ENCODE data around the gene TCIRG1. TPM values are rescaled to one million over a fixed set of nuclear protein-coding genes. Genes with fewer than 3 reads are reported as not detected.

Gene TCIRG1
- total RNA-seq, 1 experiment from 2014 or later: 51.1 TPM

DNA sequence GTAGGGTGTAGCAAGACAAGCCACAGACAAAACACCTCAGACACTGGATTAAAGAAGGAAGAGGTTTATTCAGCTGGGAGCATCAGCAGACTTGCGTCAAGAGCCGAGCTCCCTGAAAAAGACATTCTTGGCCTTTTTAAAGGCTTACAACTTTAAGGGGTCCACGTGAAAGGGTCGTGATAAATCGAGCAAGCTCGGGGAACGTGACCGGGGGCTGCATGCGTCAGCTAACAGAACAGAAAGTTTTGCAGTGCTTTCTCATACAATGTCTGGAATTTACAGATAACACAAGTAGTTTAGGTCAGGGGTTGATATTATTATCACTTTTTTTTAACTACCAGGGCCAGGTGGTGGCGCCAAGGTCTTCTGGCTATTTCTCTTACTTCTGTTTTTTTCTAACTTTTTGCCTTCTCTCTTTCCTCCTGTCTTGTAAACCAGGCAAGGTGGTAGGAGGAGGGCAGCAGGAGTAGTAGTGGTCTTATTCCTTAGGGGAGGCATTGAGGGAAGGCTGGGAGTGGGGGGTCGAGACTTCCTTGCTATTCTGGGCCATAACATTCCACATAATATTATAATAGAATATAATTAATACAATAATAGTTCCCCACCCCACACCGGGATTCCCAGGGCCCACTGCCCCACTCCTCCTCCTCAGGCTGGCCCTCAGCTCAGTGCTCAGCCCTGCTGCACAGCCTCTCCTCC is 29.3 kb upstream of the TCIRG1 start:
- no peaks in the 10 kb centered on the region; the same call in 1 of the 2 replicates for H3K27me3 Mint-ChIP-seq (ENCODE audit: low read depth)
- no peaks in the 10 kb centered on the region for H3K9me3 Mint-ChIP-seq
- TF ChIP-seq SMAD3 (CRISPR knock-in tag; IDR thresholded peaks at IDR 0.05; ENCODE audit: borderline replicate concordance) (no peak), ZBTB21 (CRISPR knock-in tag; IDR thresholded peaks at IDR 0.05; ENCODE audit: borderline replicate concordance) (no peak), NR2C2 (CRISPR knock-in tag; IDR thresholded peaks at IDR 0.05) (no peak), GABPB1 (CRISPR knock-in tag; IDR thresholded peaks at IDR 0.05) (no peak), ETV6 (CRISPR knock-in tag; IDR thresholded peaks at IDR 0.05) (no peak), FOXP1 (CRISPR knock-in tag; IDR thresholded peaks at IDR 0.05; ENCODE audit: borderline replicate concordance) (no peak), TEAD4 (CRISPR knock-in tag; IDR thresholded peaks at IDR 0.05) (no peak), NFATC4 (CRISPR knock-in tag; IDR thresholded peaks at IDR 0.05) (no peak), FOXJ3 (CRISPR knock-in tag; IDR thresholded peaks at IDR 0.05; ENCODE audit: borderline replicate concordance) (no peak), FOXK1 (CRISPR knock-in tag; IDR thresholded peaks at IDR 0.05) (no peak), CREM (CRISPR knock-in tag; IDR thresholded peaks at IDR 0.05) (no peak)
- TF ChIP-seq, protein P1, sequence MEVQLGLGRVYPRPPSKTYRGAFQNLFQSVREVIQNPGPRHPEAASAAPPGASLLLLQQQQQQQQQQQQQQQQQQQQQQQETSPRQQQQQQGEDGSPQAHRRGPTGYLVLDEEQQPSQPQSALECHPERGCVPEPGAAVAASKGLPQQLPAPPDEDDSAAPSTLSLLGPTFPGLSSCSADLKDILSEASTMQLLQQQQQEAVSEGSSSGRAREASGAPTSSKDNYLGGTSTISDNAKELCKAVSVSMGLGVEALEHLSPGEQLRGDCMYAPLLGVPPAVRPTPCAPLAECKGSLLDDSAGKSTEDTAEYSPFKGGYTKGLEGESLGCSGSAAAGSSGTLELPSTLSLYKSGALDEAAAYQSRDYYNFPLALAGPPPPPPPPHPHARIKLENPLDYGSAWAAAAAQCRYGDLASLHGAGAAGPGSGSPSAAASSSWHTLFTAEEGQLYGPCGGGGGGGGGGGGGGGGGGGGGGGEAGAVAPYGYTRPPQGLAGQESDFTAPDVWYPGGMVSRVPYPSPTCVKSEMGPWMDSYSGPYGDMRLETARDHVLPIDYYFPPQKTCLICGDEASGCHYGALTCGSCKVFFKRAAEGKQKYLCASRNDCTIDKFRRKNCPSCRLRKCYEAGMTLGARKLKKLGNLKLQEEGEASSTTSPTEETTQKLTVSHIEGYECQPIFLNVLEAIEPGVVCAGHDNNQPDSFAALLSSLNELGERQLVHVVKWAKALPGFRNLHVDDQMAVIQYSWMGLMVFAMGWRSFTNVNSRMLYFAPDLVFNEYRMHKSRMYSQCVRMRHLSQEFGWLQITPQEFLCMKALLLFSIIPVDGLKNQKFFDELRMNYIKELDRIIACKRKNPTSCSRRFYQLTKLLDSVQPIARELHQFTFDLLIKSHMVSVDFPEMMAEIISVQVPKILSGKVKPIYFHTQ (CRISPR knock-in tag; IDR thresholded peaks at IDR 0.05): no peak
- TF ChIP-seq, protein P2, sequence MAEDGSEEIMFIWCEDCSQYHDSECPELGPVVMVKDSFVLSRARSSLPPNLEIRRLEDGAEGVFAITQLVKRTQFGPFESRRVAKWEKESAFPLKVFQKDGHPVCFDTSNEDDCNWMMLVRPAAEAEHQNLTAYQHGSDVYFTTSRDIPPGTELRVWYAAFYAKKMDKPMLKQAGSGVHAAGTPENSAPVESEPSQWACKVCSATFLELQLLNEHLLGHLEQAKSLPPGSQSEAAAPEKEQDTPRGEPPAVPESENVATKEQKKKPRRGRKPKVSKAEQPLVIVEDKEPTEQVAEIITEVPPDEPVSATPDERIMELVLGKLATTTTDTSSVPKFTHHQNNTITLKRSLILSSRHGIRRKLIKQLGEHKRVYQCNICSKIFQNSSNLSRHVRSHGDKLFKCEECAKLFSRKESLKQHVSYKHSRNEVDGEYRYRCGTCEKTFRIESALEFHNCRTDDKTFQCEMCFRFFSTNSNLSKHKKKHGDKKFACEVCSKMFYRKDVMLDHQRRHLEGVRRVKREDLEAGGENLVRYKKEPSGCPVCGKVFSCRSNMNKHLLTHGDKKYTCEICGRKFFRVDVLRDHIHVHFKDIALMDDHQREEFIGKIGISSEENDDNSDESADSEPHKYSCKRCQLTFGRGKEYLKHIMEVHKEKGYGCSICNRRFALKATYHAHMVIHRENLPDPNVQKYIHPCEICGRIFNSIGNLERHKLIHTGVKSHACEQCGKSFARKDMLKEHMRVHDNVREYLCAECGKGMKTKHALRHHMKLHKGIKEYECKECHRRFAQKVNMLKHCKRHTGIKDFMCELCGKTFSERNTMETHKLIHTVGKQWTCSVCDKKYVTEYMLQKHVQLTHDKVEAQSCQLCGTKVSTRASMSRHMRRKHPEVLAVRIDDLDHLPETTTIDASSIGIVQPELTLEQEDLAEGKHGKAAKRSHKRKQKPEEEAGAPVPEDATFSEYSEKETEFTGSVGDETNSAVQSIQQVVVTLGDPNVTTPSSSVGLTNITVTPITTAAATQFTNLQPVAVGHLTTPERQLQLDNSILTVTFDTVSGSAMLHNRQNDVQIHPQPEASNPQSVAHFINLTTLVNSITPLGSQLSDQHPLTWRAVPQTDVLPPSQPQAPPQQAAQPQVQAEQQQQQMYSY (CRISPR knock-in tag; IDR thresholded peaks at IDR 0.05): no peak
- peaks cover 26% of the 10 kb centered on the region for H3K4me1 Mint-ChIP-seq
- CTCF ChIA-PET: interaction anchor here (0.7 to 2.7 kb wide), 11 partner anchors 10 to 199 kb away, joined by 3 to 12 read pairs (median 4); partner anchors contain the start of gene TCIRG1
- no peak overlapping the region for H3K4me3 Mint-ChIP-seq
- no peak for DNase-seq (ENCODE audit: low spot score)
- no peak for ATAC-seq
- POLR2A ChIA-PET: no interaction called here
- H3K36me3 Mint-ChIP-seq: no peaks in the 10 kb centered on the region
- H3K27ac Mint-ChIP-seq: no peak overlapping the region

DNA sequence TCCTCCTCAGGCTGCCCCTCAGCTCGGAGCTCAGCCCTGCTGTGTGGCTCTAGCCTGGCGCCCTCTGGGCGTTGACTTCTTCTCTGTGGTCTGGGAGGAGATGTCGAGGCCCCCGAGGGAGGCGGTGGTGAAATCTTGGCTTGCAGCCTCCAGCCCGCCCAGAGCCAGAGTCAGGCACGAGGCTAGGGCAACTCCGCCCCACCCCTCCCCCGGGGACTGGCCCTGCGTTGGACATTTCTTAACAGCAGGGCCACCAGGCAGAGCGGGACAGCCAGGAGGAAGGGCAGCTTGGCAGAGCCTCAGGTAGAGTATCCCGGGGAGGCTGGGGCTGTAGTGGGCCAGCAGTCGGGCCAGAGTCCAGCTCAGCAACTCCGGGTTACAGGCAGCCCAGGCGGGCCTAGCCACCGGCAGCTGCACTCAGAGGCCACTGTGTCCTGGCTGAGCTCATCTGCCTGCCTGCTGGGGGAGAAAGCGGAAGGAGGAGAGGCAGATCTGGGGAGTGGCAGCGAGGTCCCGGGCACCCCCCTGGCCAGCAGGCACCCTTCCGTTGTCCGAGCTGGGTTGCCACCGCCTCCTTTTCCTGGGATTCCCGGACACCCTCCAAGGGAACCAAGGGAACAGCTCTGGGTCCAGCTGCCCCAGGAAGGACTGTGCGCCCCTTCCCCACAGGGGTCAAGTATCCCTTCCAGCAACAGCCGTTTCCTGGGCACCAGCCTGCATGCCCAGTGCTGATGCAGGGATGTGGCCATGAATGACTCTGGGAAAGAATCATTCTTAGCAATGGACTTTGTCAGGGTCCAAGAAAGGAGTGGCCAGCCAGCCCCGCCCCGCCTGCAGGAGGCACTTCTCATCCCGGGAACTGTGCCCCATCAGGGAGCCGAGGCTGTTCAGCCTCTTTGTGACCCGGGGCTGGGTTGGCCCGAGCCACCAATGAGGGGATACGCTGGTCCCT is 28.5 kb upstream of the TCIRG1 start, which contains the start of gene ALDH3B1:
Gene ALDH3B1 (plus strand): TSS at position 238 of the 952 bp plus-strand sequence. CDS start 4,971 bp downstream, outside the sequence.
- Mint-ChIP-seq H3K9me3 (no peaks in the 10 kb centered on the region), H3K36me3 (no peaks in the 10 kb centered on the region), H3K4me3 (no peak within 1 kb of the TSS), H3K27me3 (ENCODE audit: low read depth) (no peaks in the 10 kb centered on the region), H3K27ac (peak within 1 kb of the TSS; percentile 60; the same call in 1 of the 2 replicates), H3K4me1 (peaks cover 19% of the 10 kb centered on the region)
- peak; percentile 53 for DNase-seq (ENCODE audit: low spot score)
- TF ChIP-seq, protein P3, sequence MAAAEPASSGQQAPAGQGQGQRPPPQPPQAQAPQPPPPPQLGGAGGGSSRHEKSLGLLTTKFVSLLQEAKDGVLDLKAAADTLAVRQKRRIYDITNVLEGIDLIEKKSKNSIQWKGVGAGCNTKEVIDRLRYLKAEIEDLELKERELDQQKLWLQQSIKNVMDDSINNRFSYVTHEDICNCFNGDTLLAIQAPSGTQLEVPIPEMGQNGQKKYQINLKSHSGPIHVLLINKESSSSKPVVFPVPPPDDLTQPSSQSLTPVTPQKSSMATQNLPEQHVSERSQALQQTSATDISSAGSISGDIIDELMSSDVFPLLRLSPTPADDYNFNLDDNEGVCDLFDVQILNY (CRISPR knock-in tag; IDR thresholded peaks at IDR 0.05): 0 out of 2 replicates have a peak, but pooled peaks have one; percentile 15
- TF ChIP-seq ETV6 (CRISPR knock-in tag; IDR thresholded peaks at IDR 0.05) (peak; percentile 22; the same call in 1 of the 2 replicates), GABPB1 (CRISPR knock-in tag; IDR thresholded peaks at IDR 0.05) (peak; percentile 51; the same call in 1 of the 2 replicates), NFE2L1 (CRISPR knock-in tag; IDR thresholded peaks at IDR 0.05) (no peak), ESRRA (CRISPR knock-in tag; IDR thresholded peaks at IDR 0.05; ENCODE audit: borderline replicate concordance) (no peak)
- TF ChIP-seq, protein P4, sequence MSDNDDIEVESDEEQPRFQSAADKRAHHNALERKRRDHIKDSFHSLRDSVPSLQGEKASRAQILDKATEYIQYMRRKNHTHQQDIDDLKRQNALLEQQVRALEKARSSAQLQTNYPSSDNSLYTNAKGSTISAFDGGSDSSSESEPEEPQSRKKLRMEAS (CRISPR knock-in tag; IDR thresholded peaks at IDR 0.05): peak; percentile 47; the same call in 1 of the 2 replicates
- CTCF ChIA-PET: interaction anchor here (0.7 to 2.7 kb wide), 12 partner anchors 9 to 199 kb away, joined by 3 to 12 read pairs (median 4); partner anchors contain the start of gene TCIRG1
- POLR2A ChIA-PET: interaction anchor here (0.6 to 1.2 kb wide), 2 partner anchors 14 to 694 kb away, joined by 5 to 6 read pairs; no protein-coding TSS in a partner anchor
- ATAC-seq: peak; percentile 66

All from WTC11 (cell line).